H9 (cell line): ENCODE data around the gene PLEKHF1. TPM values are rescaled to one million over a fixed set of nuclear protein-coding genes. Genes with fewer than 3 reads are reported as not detected.
A peak's percentile ranks its signal among the peaks of the same experiment; 100 is the strongest.

Experiments used
- DNase-seq: peaks from one replicate; pipeline ENCODE4 v3.0.0-alpha.2; 2017
- H2AFZ ChIP-seq: one replicate; pipeline ENCODE4 v1.6.1; 2013; ENCODE audit warnings: mild to moderate bottlenecking, low read length, control low read depth, moderate library complexity
- H2AK5ac ChIP-seq: 2 replicates; pipeline ENCODE4 v1.6.1; 2013; ENCODE audit warnings: low read length, control low read depth, mixed read lengths; ENCODE audit not compliant: insufficient read length
- H2BK120ac ChIP-seq: one replicate; pipeline ENCODE4 v1.6.1; 2013; ENCODE audit warnings: low read depth, mild to moderate bottlenecking, low read length, control low read depth, inconsistent platforms; ENCODE audit not compliant: poor library complexity, severe bottlenecking
- H2BK12ac ChIP-seq: 2 replicates; pipeline ENCODE4 v1.6.1; 2013; ENCODE audit warnings: low read length, control low read depth, mixed read lengths, low read depth; ENCODE audit not compliant: insufficient read length
- H2BK15ac ChIP-seq: 2 replicates; pipeline ENCODE4 v1.6.1; 2013; ENCODE audit warnings: low read depth, low read length, control low read depth
- H2BK20ac ChIP-seq: one replicate; pipeline ENCODE4 v1.6.1; 2013; ENCODE audit warnings: low read depth, mild to moderate bottlenecking, low read length, control low read depth, inconsistent platforms; ENCODE audit not compliant: poor library complexity, severe bottlenecking
- H2BK5ac ChIP-seq: 2 replicates; pipeline ENCODE4 v1.6.1; 2013; ENCODE audit warnings: low read length, control low read depth, mixed read lengths; ENCODE audit not compliant: insufficient read length
- H3K14ac ChIP-seq: 2 replicates; pipeline ENCODE4 v1.6.1; 2013; ENCODE audit warnings: low read length, control low read depth; ENCODE audit not compliant: insufficient read depth
- H3K18ac ChIP-seq: 2 replicates; pipeline ENCODE4 v1.6.1; 2013; ENCODE audit warnings: low read depth, mild to moderate bottlenecking, mixed read lengths, low read length, control low read depth; ENCODE audit not compliant: insufficient read length
- H3K23ac ChIP-seq: 2 replicates; pipeline ENCODE4 v1.6.1; 2013; ENCODE audit warnings: low read length, control low read depth, mixed read lengths, low read depth; ENCODE audit not compliant: insufficient read length
- H3K23me2 ChIP-seq: 2 replicates; pipeline ENCODE4 v1.6.1; 2013; ENCODE audit warnings: low read depth, mild to moderate bottlenecking, mixed read lengths, low read length, control low read depth; ENCODE audit not compliant: insufficient read length, poor library complexity, severe bottlenecking
- H3K27ac ChIP-seq: 2 replicates; pipeline ENCODE4 v1.5.1; 2013; ENCODE audit warnings: low read length, control low read depth, mixed read lengths, low read depth; ENCODE audit not compliant: insufficient read length
- H3K27me3 ChIP-seq: 2 replicates; pipeline ENCODE4 v1.6.1; 2013; ENCODE audit warnings: low read length, control low read depth, inconsistent platforms; ENCODE audit not compliant: insufficient read depth
- H3K4ac ChIP-seq: 2 replicates; pipeline ENCODE4 v1.6.1; 2013; ENCODE audit warnings: low read depth, mild to moderate bottlenecking, control low read depth, inconsistent platforms, low read length, moderate library complexity
- H3K4me1 ChIP-seq: 2 replicates; pipeline ENCODE4 v1.6.1; 2013; ENCODE audit warnings: low read length, control low read depth, inconsistent platforms; ENCODE audit not compliant: insufficient read depth
- H3K4me2 ChIP-seq: 2 replicates; pipeline ENCODE4 v1.6.1; 2013; ENCODE audit warnings: low read length, control low read depth, mixed read lengths; ENCODE audit not compliant: insufficient read length, insufficient read depth
- H3K56ac ChIP-seq: 2 replicates; pipeline ENCODE4 v1.6.1; 2013; ENCODE audit warnings: low read depth, mild to moderate bottlenecking, mixed read lengths, low read length, control low read depth; ENCODE audit not compliant: insufficient read length
- H3K79me1 ChIP-seq: 2 replicates; pipeline ENCODE4 v1.6.1; 2013; ENCODE audit warnings: low read depth, mild to moderate bottlenecking, moderate library complexity, low read length, control low read depth, inconsistent platforms; ENCODE audit not compliant: insufficient read depth, poor library complexity, severe bottlenecking
- H3K79me2 ChIP-seq: 2 replicates; pipeline ENCODE4 v1.6.1; 2013; ENCODE audit warnings: low read length, control low read depth, inconsistent platforms; ENCODE audit not compliant: insufficient read depth
- H3K9ac ChIP-seq: 2 replicates; pipeline ENCODE4 v1.6.1; 2013; ENCODE audit warnings: low read length, control low read depth, mixed read lengths; ENCODE audit not compliant: insufficient read length; ENCODE audit errors: extremely low read depth
- H3K9me3 ChIP-seq: one replicate; pipeline ENCODE4 v1.6.1; 2013; ENCODE audit warnings: low read depth, low read length, inconsistent platforms; ENCODE audit not compliant: control insufficient read depth
- H3T11ph ChIP-seq: one replicate; pipeline ENCODE4 v1.6.1; 2013; ENCODE audit warnings: mild to moderate bottlenecking, low read length, control low read depth, inconsistent platforms
- H4K20me1 ChIP-seq: one replicate; pipeline ENCODE4 v1.6.1; 2013; ENCODE audit not compliant: control insufficient read depth, insufficient read length, insufficient read depth
- H4K5ac ChIP-seq: 2 replicates; pipeline ENCODE4 v1.6.1; 2013; ENCODE audit warnings: low read depth, mild to moderate bottlenecking, mixed read lengths, low read length, control low read depth; ENCODE audit not compliant: insufficient read length
- H4K8ac ChIP-seq: replicated peaks from 2 replicates; pipeline ENCODE4 v1.6.1; 2013; ENCODE audit warnings: low read length, control low read depth, mixed read lengths, low read depth; ENCODE audit not compliant: insufficient read length
- H4K91ac ChIP-seq: 2 replicates; pipeline ENCODE4 v1.6.1; 2013; ENCODE audit warnings: low read depth, mild to moderate bottlenecking, moderate library complexity, mixed read lengths, low read length, control low read depth; ENCODE audit not compliant: insufficient read length
- H3K27ac Mint-ChIP-seq, 3 experiments: 2 replicates in 2 of 3; 3 replicates in 1 of 3; pipeline ENCODE4 v1.8.0; 2020 to 2021; ENCODE audit warnings: mixed read lengths in 3 of 3, mild to moderate bottlenecking in 1 of 3, moderate library complexity in 1 of 3
- H3K27me3 Mint-ChIP-seq: 2 replicates; pipeline ENCODE4 v1.8.0; 2021; ENCODE audit warnings: low read depth, mild to moderate bottlenecking, moderate library complexity, mixed read lengths
- H3K36me3 Mint-ChIP-seq, 3 experiments: 2 replicates in 2 of 3; 3 replicates in 1 of 3; pipeline ENCODE4 v1.8.0; 2020 to 2021; ENCODE audit warnings: low read depth in 3 of 3, mixed read lengths in 3 of 3; ENCODE audit not compliant: insufficient read depth in 1 of 3
- H3K4me1 Mint-ChIP-seq, 2 experiments: 2 replicates each; pipeline ENCODE4 v1.8.0; 2020; ENCODE audit warnings: mixed read lengths in 2 of 2
- H3K4me3 Mint-ChIP-seq, 2 experiments: 2 replicates in 1 of 2; 3 replicates in 1 of 2; pipeline ENCODE4 v1.8.0; 2020 to 2021; ENCODE audit warnings: mild to moderate bottlenecking in 2 of 2, mixed read lengths in 2 of 2, moderate library complexity in 1 of 2
- H3K9me3 Mint-ChIP-seq, 2 experiments: 2 replicates in 1 of 2; 3 replicates in 1 of 2; pipeline ENCODE4 v1.8.0; 2020; ENCODE audit warnings: mild to moderate bottlenecking in 2 of 2, mixed read lengths in 2 of 2, moderate library complexity in 1 of 2
- CTCF ChIP-seq: fragments of 200-600 bp; sonication (generic); conservative IDR thresholded peaks from 3 replicates; pipeline ENCODE4 v1.8.0; 2021; ENCODE audit warnings: antibody characterized with exemption, mild to moderate bottlenecking
- WGBS: extraction: QIAGEN DNeasy Blood & Tissue Kit; methylation state at CpG from one replicate; pipeline ENCODE4 v1.1.7; 2013; ENCODE audit warnings: missing lambda C conversion rate, low lambda C conversion rate, mixed read lengths; ENCODE audit not compliant: insufficient read length; ENCODE audit errors: extremely low coverage; 5-methylcytosine and 5-hydroxymethylcytosine counted together
- total RNA-seq: library from RNA; stranded (reverse); gene quantifications from 2 replicates; pipeline ENCODE4 v1.2.1, GENCODE V29; 2021

The PLEKHF1 gene
- total RNA-seq, 1 experiment from 2014 or later, result 4.9 TPM

- no peak for TF ChIP-seq CTCF
- peaks cover 24 to 32% of the 10 kb centered on the region in 2 experiments for H3K4me1 Mint-ChIP-seq
- H3K36me3 Mint-ChIP-seq, result no peaks in the 10 kb centered on the region; a peak in 2 of 7 replicates
- Histone ChIP-seq H3K14ac (no peak overlapping the region), H3K4ac (no peak overlapping the region), H3K18ac (peak overlapping the region; percentile 1), H2BK20ac (no peak overlapping the region), H3K56ac (no peak overlapping the region), H3K9ac (peak overlapping the region; percentile 46), H3K23ac (no peak overlapping the region), H4K20me1 (no peaks in the 10 kb centered on the region), H3K4me2 (peak overlapping the region; percentile 58), H2BK15ac (no peak overlapping the region), H2AFZ (no peak overlapping the region), H3K27me3 (no peaks in the 10 kb centered on the region), H2BK12ac (no peak overlapping the region), H3K4me1 (no peaks in the 10 kb centered on the region), H2BK120ac (no peak overlapping the region), H3K23me2 (peaks cover 4% of the 10 kb centered on the region), H3K9me3 (no peaks in the 10 kb centered on the region), H4K8ac (no peak overlapping the region), H4K91ac (no peak overlapping the region), H3K27ac (no peak overlapping the region), H4K5ac (no peak overlapping the region), H3T11ph (no peak overlapping the region), H2AK5ac (no peak overlapping the region), H2BK5ac (no peak overlapping the region), H3K79me2 (no peaks in the 10 kb centered on the region), H3K79me1 (no peaks in the 10 kb centered on the region)
- H3K27me3 Mint-ChIP-seq, result no peaks in the 10 kb centered on the region
- WGBS, result no CpG with 5 or more reads among the region's 13 CpGs
- H3K9me3 Mint-ChIP-seq, result no peaks in the 10 kb centered on the region
- H3K4me3 Mint-ChIP-seq, result peak overlapping the region; percentile 74 to 86
- no peak for DNase-seq
- peak overlapping the region in 2 of 3 experiments; percentile 64 to 70; a peak in 2 of 7 replicates for H3K27ac Mint-ChIP-seq
Observed at GRCh38 chr19:29715701-29716581, 50.7 kb downstream of the PLEKHF1 start.
